ENCODE results near the gene DOK6. TPM values are rescaled to one million over a fixed set of nuclear protein-coding genes. Genes with fewer than 3 reads are reported as not detected.

DOK6 gene
- total and polyA plus RNA-seq, 9 of the 15 experiments (the other 6 are each of a cell fraction or from before 2014, with no cell fraction given): not detected

DNA sequence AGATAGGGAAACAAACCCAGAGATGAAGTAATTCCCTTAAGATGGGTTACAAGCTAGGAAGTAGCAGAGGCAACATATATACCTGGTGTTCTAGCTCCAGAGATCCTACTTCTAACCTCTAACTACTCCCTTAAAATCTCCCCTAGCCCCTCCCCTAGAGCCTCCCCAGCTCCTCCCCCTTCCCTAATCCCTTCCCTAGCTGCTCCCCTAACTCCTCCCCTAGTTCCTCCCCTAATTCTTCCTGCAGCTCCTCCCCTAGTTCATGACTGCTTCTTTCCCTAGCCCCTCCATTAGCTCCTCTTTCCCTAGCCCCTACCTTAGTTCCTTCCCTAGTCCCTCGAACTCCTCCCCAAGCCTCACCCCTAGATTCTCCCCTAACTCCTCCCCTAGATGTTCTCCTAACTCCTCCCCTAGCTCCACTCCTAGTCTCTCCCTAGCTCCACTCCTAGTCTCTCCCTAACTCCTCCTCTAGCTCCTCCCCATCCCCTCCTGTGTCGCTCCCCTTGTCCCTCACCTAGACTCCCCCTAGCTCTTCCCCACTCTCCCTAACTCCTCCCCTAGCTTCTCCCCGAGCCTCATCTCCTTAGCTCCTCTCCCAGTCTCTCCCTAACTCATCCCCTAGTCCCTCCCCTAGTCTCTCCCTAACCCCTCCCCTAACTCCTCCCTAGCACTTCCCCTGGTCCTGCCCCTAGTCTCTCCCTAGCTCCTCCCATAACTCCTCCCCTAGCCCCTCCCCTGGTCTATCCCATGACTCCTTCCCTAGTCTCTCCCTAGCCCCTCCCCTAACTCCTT, 438.1 kb downstream of the DOK6 start (continued):
- no peak for TF ChIP-seq DIDO1 (tag; IDR thresholded peaks at IDR 0.05; ENCODE audit: low read depth)
- no peak for TF ChIP-seq NR2F6 (CRISPR knock-in tag; IDR thresholded peaks at IDR 0.05)
- TF ChIP-seq, protein P1, sequence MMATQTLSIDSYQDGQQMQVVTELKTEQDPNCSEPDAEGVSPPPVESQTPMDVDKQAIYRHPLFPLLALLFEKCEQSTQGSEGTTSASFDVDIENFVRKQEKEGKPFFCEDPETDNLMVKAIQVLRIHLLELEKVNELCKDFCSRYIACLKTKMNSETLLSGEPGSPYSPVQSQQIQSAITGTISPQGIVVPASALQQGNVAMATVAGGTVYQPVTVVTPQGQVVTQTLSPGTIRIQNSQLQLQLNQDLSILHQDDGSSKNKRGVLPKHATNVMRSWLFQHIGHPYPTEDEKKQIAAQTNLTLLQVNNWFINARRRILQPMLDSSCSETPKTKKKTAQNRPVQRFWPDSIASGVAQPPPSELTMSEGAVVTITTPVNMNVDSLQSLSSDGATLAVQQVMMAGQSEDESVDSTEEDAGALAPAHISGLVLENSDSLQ (IDR thresholded peaks at IDR 0.05): peak; percentile 73
- TF ChIP-seq SUPT5H (IDR thresholded peaks at IDR 0.05): 0 out of 2 replicates have a peak, but pooled peaks have one; percentile 25
- no peak for TF ChIP-seq EWSR1 (IDR thresholded peaks at IDR 0.05; ENCODE audit: borderline replicate concordance, low read depth, partially characterized antibody)
- TF ChIP-seq NR2C1 (IDR thresholded peaks at IDR 0.05): no peak
- TF ChIP-seq NR2C1 (tag; IDR thresholded peaks at IDR 0.05): no peak
- no peak for TF ChIP-seq NFYB (IDR thresholded peaks at IDR 0.05; ENCODE audit: extremely low read depth, insufficient read length)
- TF ChIP-seq SMAD3 (CRISPR knock-in tag; conservative IDR thresholded peaks at IDR 0.05): no peak
- TF ChIP-seq, protein P2, sequence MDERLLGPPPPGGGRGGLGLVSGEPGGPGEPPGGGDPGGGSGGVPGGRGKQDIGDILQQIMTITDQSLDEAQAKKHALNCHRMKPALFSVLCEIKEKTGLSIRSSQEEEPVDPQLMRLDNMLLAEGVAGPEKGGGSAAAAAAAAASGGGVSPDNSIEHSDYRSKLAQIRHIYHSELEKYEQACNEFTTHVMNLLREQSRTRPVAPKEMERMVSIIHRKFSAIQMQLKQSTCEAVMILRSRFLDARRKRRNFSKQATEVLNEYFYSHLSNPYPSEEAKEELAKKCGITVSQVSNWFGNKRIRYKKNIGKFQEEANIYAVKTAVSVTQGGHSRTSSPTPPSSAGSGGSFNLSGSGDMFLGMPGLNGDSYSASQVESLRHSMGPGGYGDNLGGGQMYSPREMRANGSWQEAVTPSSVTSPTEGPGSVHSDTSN (CRISPR knock-in tag; IDR thresholded peaks at IDR 0.05; ENCODE audit: low read depth): no peak
- TF ChIP-seq, protein P2 (tag; conservative IDR thresholded peaks at IDR 0.05; ENCODE audit: low read depth): no peak
- TF ChIP-seq HSF4 (CRISPR knock-in tag; IDR thresholded peaks at IDR 0.05; ENCODE audit: borderline replicate concordance): no peak
- TF ChIP-seq MED1 (CRISPR knock-in tag; IDR thresholded peaks at IDR 0.05; ENCODE audit: borderline replicate concordance): no peak
- TF ChIP-seq ZC3H8 (IDR thresholded peaks at IDR 0.05): no peak
- TF ChIP-seq ZNF79 (CRISPR knock-in tag; IDR thresholded peaks at IDR 0.05; ENCODE audit: low read depth): no peak
- no peak for TF ChIP-seq EZH2 (IDR thresholded peaks at IDR 0.05; ENCODE audit: borderline replicate concordance, low read depth, low read length)
- TF ChIP-seq, protein P3, sequence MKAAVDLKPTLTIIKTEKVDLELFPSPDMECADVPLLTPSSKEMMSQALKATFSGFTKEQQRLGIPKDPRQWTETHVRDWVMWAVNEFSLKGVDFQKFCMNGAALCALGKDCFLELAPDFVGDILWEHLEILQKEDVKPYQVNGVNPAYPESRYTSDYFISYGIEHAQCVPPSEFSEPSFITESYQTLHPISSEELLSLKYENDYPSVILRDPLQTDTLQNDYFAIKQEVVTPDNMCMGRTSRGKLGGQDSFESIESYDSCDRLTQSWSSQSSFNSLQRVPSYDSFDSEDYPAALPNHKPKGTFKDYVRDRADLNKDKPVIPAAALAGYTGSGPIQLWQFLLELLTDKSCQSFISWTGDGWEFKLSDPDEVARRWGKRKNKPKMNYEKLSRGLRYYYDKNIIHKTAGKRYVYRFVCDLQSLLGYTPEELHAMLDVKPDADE (conservative IDR thresholded peaks at IDR 0.05; ENCODE audit: control insufficient read depth, low read depth, low read length): no peak
- TF ChIP-seq, protein P4, sequence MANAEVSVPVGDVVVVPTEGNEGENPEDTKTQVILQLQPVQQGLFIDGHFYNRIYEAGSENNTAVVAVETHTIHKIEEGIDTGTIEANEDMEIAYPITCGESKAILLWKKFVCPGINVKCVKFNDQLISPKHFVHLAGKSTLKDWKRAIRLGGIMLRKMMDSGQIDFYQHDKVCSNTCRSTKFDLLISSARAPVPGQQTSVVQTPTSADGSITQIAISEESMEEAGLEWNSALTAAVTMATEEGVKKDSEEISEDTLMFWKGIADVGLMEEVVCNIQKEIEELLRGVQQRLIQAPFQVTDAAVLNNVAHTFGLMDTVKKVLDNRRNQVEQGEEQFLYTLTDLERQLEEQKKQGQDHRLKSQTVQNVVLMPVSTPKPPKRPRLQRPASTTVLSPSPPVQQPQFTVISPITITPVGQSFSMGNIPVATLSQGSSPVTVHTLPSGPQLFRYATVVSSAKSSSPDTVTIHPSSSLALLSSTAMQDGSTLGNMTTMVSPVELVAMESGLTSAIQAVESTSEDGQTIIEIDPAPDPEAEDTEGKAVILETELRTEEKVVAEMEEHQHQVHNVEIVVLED (CRISPR knock-in tag; IDR thresholded peaks at IDR 0.05): no peak
- no peak for TF ChIP-seq ZNF133 (CRISPR knock-in tag; IDR thresholded peaks at IDR 0.05)
- TF ChIP-seq MXI1 (IDR thresholded peaks at IDR 0.05; ENCODE audit: low read depth, low read length): no peak
- TF ChIP-seq, protein P5, sequence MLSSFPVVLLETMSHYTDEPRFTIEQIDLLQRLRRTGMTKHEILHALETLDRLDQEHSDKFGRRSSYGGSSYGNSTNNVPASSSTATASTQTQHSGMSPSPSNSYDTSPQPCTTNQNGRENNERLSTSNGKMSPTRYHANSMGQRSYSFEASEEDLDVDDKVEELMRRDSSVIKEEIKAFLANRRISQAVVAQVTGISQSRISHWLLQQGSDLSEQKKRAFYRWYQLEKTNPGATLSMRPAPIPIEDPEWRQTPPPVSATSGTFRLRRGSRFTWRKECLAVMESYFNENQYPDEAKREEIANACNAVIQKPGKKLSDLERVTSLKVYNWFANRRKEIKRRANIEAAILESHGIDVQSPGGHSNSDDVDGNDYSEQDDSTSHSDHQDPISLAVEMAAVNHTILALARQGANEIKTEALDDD (IDR thresholded peaks at IDR 0.05): peak; percentile 63; the same call in 1 of the 2 replicates
- no peak for TF ChIP-seq POLR2AphosphoS2 (IDR thresholded peaks at IDR 0.05; ENCODE audit: low read length)
- no peak for TF ChIP-seq ZNF354B (CRISPR knock-in tag; IDR thresholded peaks at IDR 0.05)
